K562 (cell line): ENCODE data around the gene HSDL1. TPM values are rescaled to one million over a fixed set of nuclear protein-coding genes. Genes with fewer than 3 reads are reported as not detected.

Experiments used
- BDP1 ChIP-seq: IDR thresholded peaks from 3 replicates; pipeline ENCODE4 v1.6.1; 2011; ENCODE audit not compliant: insufficient read length, insufficient read depth
- CBX3 ChIP-seq, 2 experiments: IDR thresholded peaks; 1 replicate in 1 of 2; 2 replicates in 1 of 2; pipeline ENCODE4 v1.6.1; 2012; ENCODE audit warnings: inconsistent platforms in 2 of 2, low read length in 2 of 2, borderline replicate concordance in 1 of 2, control low read depth in 1 of 2
- CTBP1 ChIP-seq: fragments of 450-650 bp; IDR thresholded peaks from 2 replicates; pipeline ENCODE4 v1.6.1; 2016; ENCODE audit warnings: borderline replicate concordance
- CTCFL ChIP-seq: IDR thresholded peaks from 2 replicates; pipeline ENCODE4 v1.6.1; 2011; ENCODE audit warnings: borderline replicate concordance, low read depth, mild to moderate bottlenecking, moderate library complexity, low read length; ENCODE audit not compliant: insufficient read depth, poor library complexity, severe bottlenecking
- DEAF1 ChIP-seq: fragments of 450-650 bp; formaldehyde crosslinking; IDR thresholded peaks from 2 replicates; pipeline ENCODE4 v1.4.0; 2020; ENCODE audit warnings: mild to moderate bottlenecking, moderate library complexity
- KLF10 ChIP-seq: fragments of 250-450 bp; sonication (Bioruptor Pico); IDR thresholded peaks from 2 replicates; pipeline ENCODE4 v1.6.1; 2021; ENCODE audit warnings: matching md5 sums
- PCBP2 ChIP-seq: fragments of 200-400 bp; formaldehyde crosslinking; IDR thresholded peaks from 2 replicates; pipeline ENCODE4 v1.6.1; 2018; ENCODE audit warnings: low read length, low read depth, mild to moderate bottlenecking, moderate library complexity; ENCODE audit not compliant: poor library complexity, severe bottlenecking
- POLR2B ChIP-seq: fragments of 450-650 bp; IDR thresholded peaks from 2 replicates; pipeline ENCODE4 v1.6.1; 2018; ENCODE audit warnings: low read depth; ENCODE audit not compliant: partially characterized antibody
- RNF2 ChIP-seq: sonication (generic); IDR thresholded peaks from 2 replicates; pipeline ENCODE4 v1.6.1; 2016
- SAP30 ChIP-seq: fragments of 200-600 bp; sonication (generic); IDR thresholded peaks from 2 replicates; pipeline ENCODE4 v1.6.1; 2012; ENCODE audit warnings: borderline replicate concordance, low read depth, mild to moderate bottlenecking, moderate library complexity, low read length, control low read depth, inconsistent platforms; ENCODE audit not compliant: insufficient read depth, poor library complexity, severe bottlenecking
- SPI1 ChIP-seq: IDR thresholded peaks from 2 replicates; pipeline ENCODE4 v1.6.1; 2011; ENCODE audit warnings: low read depth, low read length, control low read depth, borderline replicate concordance
- SRSF3 ChIP-seq: fragments of 200-400 bp; formaldehyde crosslinking; IDR thresholded peaks from 2 replicates; pipeline ENCODE4 v1.6.1; 2016; ENCODE audit warnings: mild to moderate bottlenecking, low read length, moderate library complexity; ENCODE audit not compliant: insufficient read depth
- SRSF7 ChIP-seq: fragments of 200-400 bp; formaldehyde crosslinking; optimal IDR thresholded peaks from 2 replicates; pipeline ENCODE3; 2017; ENCODE audit warnings: mild to moderate bottlenecking, low read depth, low read length
- TFE3 ChIP-seq: fragments of 450-650 bp; formaldehyde crosslinking; IDR thresholded peaks from 2 replicates; pipeline ENCODE4 v1.4.0; 2020; ENCODE audit warnings: mild to moderate bottlenecking, mixed read lengths
- ZNF280A ChIP-seq: fragments of 450-650 bp; IDR thresholded peaks from 2 replicates; pipeline ENCODE4 v1.6.1; 2018; ENCODE audit warnings: mild to moderate bottlenecking, low read depth; ENCODE audit not compliant: partially characterized antibody
- ZNF589 ChIP-seq: fragments of 200-800 bp; sonication (Bioruptor generic); IDR thresholded peaks from 2 replicates; pipeline ENCODE4 v1.6.1; 2016; ENCODE audit warnings: low read depth, missing genetic modification characterization, missing compliant biosample characterization
- ZNF764 ChIP-seq: fragments of 250-450 bp; sonication (Bioruptor Pico); IDR thresholded peaks from 2 replicates; pipeline ENCODE4 v1.4.0; 2020; ENCODE audit warnings: low read depth, mild to moderate bottlenecking, moderate library complexity
- polyA plus RNA-seq, 8 experiments: library from polyadenylated mRNA; depleted of rRNA in 4 of 8; stranded (reverse) in 5 of 8; unstranded in 3 of 8; fragments of >200 nt; fragmentation: Nextera tagmentation in 2 of 8; fragmentation: Illumina TruSeq in 1 of 8; extraction: Ambion mirVana in 2 of 8; extraction: Trizol in 1 of 8; gene quantifications; 2 replicates each; pipeline versions ENCODE4 v1.2.1 to v1.2.3, GENCODE V29; 2011 to 2014; ENCODE audit warnings: inconsistent platforms in 1 of 8, missing spikeins in 1 of 8
- total RNA-seq, 7 experiments: library from RNA; depleted of rRNA in 6 of 7; stranded (reverse); fragments of >200 nt in 6 of 7; fragmentation: Illumina TruSeq in 2 of 7; extraction: Trizol in 2 of 7; gene quantifications; 2 replicates each; pipeline versions ENCODE4 v1.2.1 to v1.2.3, GENCODE V29; 2011 to 2021; ENCODE audit warnings: low replicate concordance in 1 of 7

Gene HSDL1
- total and polyA plus RNA-seq, 9 of the 15 experiments (the other 6 are each of a cell fraction or from before 2014, with no cell fraction given): 14.8 to 41.2 (median 27.7) TPM

- TF ChIP-seq ZNF280A (no peak), SRSF7 (no peak), SAP30 (no peak), SRSF3 (no peak), CTBP1 (0 out of 2 replicates have a peak, but pooled peaks have one; percentile 16), DEAF1 (no peak), PCBP2 (no peak), BDP1 (no peak), CBX3 (IDR thresholded peaks at IDR 0.05; ENCODE audit: borderline replicate concordance in 1 of 2, low read length in 2 of 2) (no peak), POLR2B (peak; percentile 47), SPI1 (peak; percentile 72; the same call in 1 of the 2 replicates), ZNF764 (CRISPR knock-in tag) (no peak), ZNF589 (no peak), RNF2 (no peak), CTCFL (no peak), KLF10 (CRISPR knock-in tag) (no peak), TFE3 (CRISPR knock-in tag) (no peak)
Measured at GRCh38 chr16:84120023-84120422, 25.0 kb downstream of the HSDL1 start (continued).
